ENCODE data around the gene ABCA13.

GRCh38 chr7:48634116-48634632 lies 462.9 kb downstream of the ABCA13 start:
- TF ChIP-seq POLR2AphosphoS5 (IDR thresholded peaks at IDR 0.05; ENCODE audit: low read depth, low read length) = no peak
- TF ChIP-seq POLR2A (IDR thresholded peaks at IDR 0.05; ENCODE audit: low read depth, low read length) = no peak

All from GM12892 (cell line).